Inflammatory macrophage treated with lipopolysaccharide for 1 hour (primary cell): ENCODE measurements around the gene TTC6.
A peak's percentile ranks its signal among the peaks of the same experiment; 100 is the strongest.
"Not testable (repeated sequence)": the region's sequence is repeated elsewhere in the genome, so short reads cannot be mapped to it uniquely, and the experiment has no call there.

Experiments
- DNase-seq, 2 donors: peaks; one replicate each; pipeline ENCODE4 v3.0.0-alpha.2; 2020 to 2022

TTC6 gene

GRCh38 chr14:37594971-37595808, at the start of gene TTC6, which contains the start of gene FOXA1:
Gene TTC6, plus strand, starts transcription at chr14:37595629. Its CDS starts 26,436 bp downstream, at chr14:37622065.
Gene FOXA1, minus strand, starts transcription at chr14:37595249. Its CDS starts 277 bp downstream, at chr14:37594972.
- DNase-seq, result peak in 1 of 2 donors; percentile 2

- no peak for DNase-seq
These were observed 48.6 kb upstream of the TTC6 start for GRCh38 chr14:37546621-37547447.

GRCh38 chr14:37550511-37550910, 44.9 kb upstream of the TTC6 start:
- no peak for DNase-seq

- no peak for DNase-seq
These were observed 44.3 kb upstream of the TTC6 start for GRCh38 chr14:37551119-37551518.

- DNase-seq, result no peak
These were observed 41.4 kb upstream of the TTC6 start for GRCh38 chr14:37553935-37554550.

- DNase-seq, result not testable (repeated sequence)
These were observed 39.8 kb upstream of the TTC6 start for GRCh38 chr14:37555596-37555995.

- no peak for DNase-seq
These were observed 36.7 kb upstream of the TTC6 start for GRCh38 chr14:37558740-37559139.

- DNase-seq, result no peak
These were observed 36.0 kb upstream of the TTC6 start for GRCh38 chr14:37559386-37559785.

GRCh38 chr14:37563189-37563588, 32.2 kb upstream of the TTC6 start:
- DNase-seq, result no peak

- DNase-seq, result no peak
These were observed 29.9 kb upstream of the TTC6 start for GRCh38 chr14:37565550-37565949.

- DNase-seq, result no peak
These were observed 28.5 kb upstream of the TTC6 start for GRCh38 chr14:37566811-37567371.

GRCh38 chr14:37569729-37570128, 25.7 kb upstream of the TTC6 start:
- DNase-seq, result no peak

- no peak for DNase-seq
These were observed 24.0 kb upstream of the TTC6 start for GRCh38 chr14:37571391-37571790.

- DNase-seq, result no peak
These were observed 22.1 kb upstream of the TTC6 start for GRCh38 chr14:37573356-37573755.

GRCh38 chr14:37579274-37579673, 16.2 kb upstream of the TTC6 start:
- DNase-seq, result no peak

- DNase-seq, result no peak
These were observed 15.3 kb upstream of the TTC6 start for GRCh38 chr14:37580146-37580545.

GRCh38 chr14:37583358-37584210, 11.8 kb upstream of the TTC6 start:
- no peak for DNase-seq

GRCh38 chr14:37584211-37585100, 11.0 kb upstream of the TTC6 start:
- DNase-seq, result no peak

GRCh38 chr14:37585101-37585511, 10.3 kb upstream of the TTC6 start:
- no peak for DNase-seq

GRCh38 chr14:37585971-37586796, 9.2 kb upstream of the TTC6 start:
- DNase-seq, result no peak
